B cell (primary cell): Measurements from ENCODE around the gene CISD2. TPM values are rescaled to one million over a fixed set of nuclear protein-coding genes. Genes with fewer than 3 reads are reported as not detected.

Experiments used
- ATAC-seq: fragments of 200-7000 bp; cut with Tn5 transposase; one replicate; pipeline ENCODE4 v1.10.0; 2021; ENCODE audit warnings: low read depth, mild to moderate bottlenecking, moderate number of reproducible peaks, moderate library complexity
- CTCF ChIA-PET: fragments of 350-600 bp; sonication (Branson Sonifier 250); formaldehyde crosslinking; loops from one replicate; lab custom pipeline; 2021; ENCODE audit warnings: antibody characterized with exemption, inconsistent platforms; lab: Charles Lee
- POLR2A ChIA-PET: fragments of 350-600 bp; sonication (Branson Sonifier 250); formaldehyde crosslinking; loops from one replicate; lab custom pipeline; 2021; ENCODE audit warnings: antibody characterized with exemption; lab: Charles Lee
- DNase-seq: peaks from one replicate; pipeline ENCODE4 v3.0.0; 2013
- H2AFZ ChIP-seq: 2 replicates; pipeline ENCODE4 v1.6.1; 2012; ENCODE audit warnings: mild to moderate bottlenecking, low read depth, low read length; ENCODE audit not compliant: insufficient read depth, poor library complexity, severe bottlenecking
- H3K27ac ChIP-seq, 2 donors: 1 replicate in 1 of 2; 2 replicates in 1 of 2; pipeline ENCODE4 v1.5.1; 2012 to 2013; ENCODE audit warnings: low read length in 2 of 2, mild to moderate bottlenecking in 2 of 2, moderate library complexity in 1 of 2
- H3K27me3 ChIP-seq, 4 experiments: fragments of 200-600 bp in 1 of 4; sonication (generic) in 1 of 4; replicated peaks in 1 of 4; 1 replicate in 2 of 4; 2 replicates in 2 of 4; pipeline versions ENCODE4 v1.6.1 to v1.7.0; 2013 to 2016; ENCODE audit warnings: low read length in 3 of 4, mild to moderate bottlenecking in 2 of 4, mixed read lengths in 1 of 4, moderate library complexity in 1 of 4; ENCODE audit not compliant: insufficient read depth in 4 of 4, control insufficient read depth in 3 of 4; ENCODE audit errors: control extremely low read depth in 1 of 4
- H3K36me3 ChIP-seq, 2 experiments: replicated peaks in 1 of 2; 1 replicate in 1 of 2; 2 replicates in 1 of 2; pipeline versions ENCODE4 v1.6.1 to v1.7.1; 2013; ENCODE audit warnings: low read length in 1 of 2; ENCODE audit not compliant: insufficient read depth in 2 of 2, control insufficient read depth in 1 of 2; ENCODE audit errors: control extremely low read depth in 1 of 2, extremely low read depth in 1 of 2
- H3K4me1 ChIP-seq, 2 donors: fragments of 200-600 bp in 1 of 2; sonication (generic) in 1 of 2; 1 replicate in 1 of 2; 2 replicates in 1 of 2; pipeline versions ENCODE4 v1.5.1 to v1.6.1; 2013 to 2017; ENCODE audit warnings: low read length in 2 of 2; ENCODE audit not compliant: control insufficient read depth in 2 of 2, insufficient read depth in 2 of 2
- H3K4me2 ChIP-seq: replicated peaks from 2 replicates; pipeline ENCODE3; 2012; ENCODE audit warnings: mild to moderate bottlenecking, low read depth, low read length; ENCODE audit not compliant: poor library complexity, severe bottlenecking
- H3K4me3 ChIP-seq, 5 experiments: fragments of 200-600 bp in 1 of 5; sonication (generic) in 1 of 5; 1 replicate in 3 of 5; 2 replicates in 2 of 5; pipeline versions ENCODE4 v1.5.1 to v1.7.0; 2011 to 2016; ENCODE audit warnings: low read length in 4 of 5, mild to moderate bottlenecking in 4 of 5, low read depth in 2 of 5, control low read depth in 1 of 5, moderate library complexity in 1 of 5; ENCODE audit not compliant: insufficient read depth in 1 of 5; ENCODE audit errors: control extremely low read depth in 1 of 5, extremely low read depth in 1 of 5
- H3K79me2 ChIP-seq: fragments of 200-600 bp; sonication (generic); one replicate; pipeline ENCODE4 v1.6.0; 2016; ENCODE audit warnings: low read length; ENCODE audit not compliant: control insufficient read depth, insufficient read depth
- H3K9ac ChIP-seq: fragments of 200-600 bp; sonication (generic); 2 replicates; pipeline ENCODE4 v1.6.1; 2017; ENCODE audit warnings: mild to moderate bottlenecking, low read length, moderate library complexity
- H3K9me3 ChIP-seq, 3 donors: one replicate each; pipeline versions ENCODE4 v1.6.1 to v1.7.1; 2013; ENCODE audit warnings: low read length in 2 of 3; ENCODE audit not compliant: control insufficient read depth in 2 of 3, insufficient read depth in 1 of 3; ENCODE audit errors: control extremely low read depth in 1 of 3
- H4K20me1 ChIP-seq: 2 replicates; pipeline ENCODE4 v1.6.0; 2012; ENCODE audit warnings: mild to moderate bottlenecking, low read length; ENCODE audit not compliant: insufficient read depth, control insufficient read depth, poor library complexity, severe bottlenecking
- H3K27ac Mint-ChIP-seq: one replicate; pipeline ENCODE4 v1.8.0; 2021; ENCODE audit warnings: mixed read lengths
- H3K27me3 Mint-ChIP-seq: one replicate; pipeline ENCODE4 v1.8.0; 2021; ENCODE audit warnings: mixed read lengths
- H3K4me1 Mint-ChIP-seq: one replicate; pipeline ENCODE4 v1.8.0; 2021; ENCODE audit warnings: mixed read lengths
- H3K4me3 Mint-ChIP-seq: one replicate; pipeline ENCODE4 v1.8.0; 2021; ENCODE audit warnings: mixed read lengths
- H3K9me3 Mint-ChIP-seq: one replicate; pipeline ENCODE4 v1.8.0; 2022; ENCODE audit warnings: mixed read lengths; ENCODE audit not compliant: insufficient read depth
- CTCF ChIP-seq: fragments of 200-600 bp; IDR thresholded peaks from one replicate; pipeline ENCODE4 v1.8.0; 2022; ENCODE audit warnings: antibody characterized with exemption, mild to moderate bottlenecking
- EZH2 ChIP-seq: IDR thresholded peaks from 2 replicates; pipeline ENCODE4 v1.6.1; 2012; ENCODE audit warnings: borderline replicate concordance, low read depth, mild to moderate bottlenecking, moderate library complexity, low read length; ENCODE audit not compliant: insufficient read depth, poor library complexity, severe bottlenecking
- WGBS: methylation state at CpG from one replicate; pipeline ENCODE4 v1.1.5; 2013; ENCODE audit warnings: missing lambda C conversion rate; ENCODE audit not compliant: insufficient coverage; 5-methylcytosine and 5-hydroxymethylcytosine counted together
- intact Hi-C: fragments of 100-400 bp; cut with micrococcal nuclease; formaldehyde crosslinking; loops from one replicate; pipeline ENCODE4 v1.10.0; 2022
- polyA plus RNA-seq: library from polyadenylated mRNA; depleted of rRNA; stranded (reverse); fragments of >200 nt; gene quantifications from 2 replicates; pipeline ENCODE4 v1.2.3, GENCODE V29; 2012
- total RNA-seq, 2 donors: library from RNA; stranded (reverse); fragments of 120-200 nt in 1 of 2; gene quantifications; 1 replicate in 1 of 2; 2 replicates in 1 of 2; pipeline versions ENCODE4 v1.2.3 to v1.2.4, GENCODE V29; 2013 to 2022

Gene CISD2
- total and polyA plus RNA-seq, 2 donors (not counting 1 experiment from before 2014, with no cell fraction given) = 5.0 to 16.0 TPM

- Mint-ChIP-seq H3K9me3 (no peaks in the 10 kb centered on the region), H3K27me3 (no peaks in the 10 kb centered on the region), H3K4me3 (peak overlapping the region; percentile 76), H3K27ac (no peak overlapping the region), H3K4me1 (peaks cover 59% of the 10 kb centered on the region)
- Histone ChIP-seq H3K4me1 (peaks cover 45 to 60% of the 10 kb centered on the region in 2 donors), H3K27me3 (no peaks in the 10 kb centered on the region), H3K9me3 (no peaks in the 10 kb centered on the region), H2AFZ (no peak overlapping the region), H3K4me3 (peak overlapping the region in 3 of 5 experiments; percentile 15 to 99 (median 96)), H3K79me2 (peaks cover 81% of the 10 kb centered on the region), H3K9ac (peak overlapping the region; percentile 20), H4K20me1 (peaks cover 75% of the 10 kb centered on the region), H3K27ac (peak overlapping the region in 1 of 2 donors; percentile 52), H3K4me2 (peak overlapping the region; percentile 87), H3K36me3 (peaks cover 4 to 36% of the 10 kb centered on the region in 2 experiments)
- ChIA-PET POLR2A (no interaction called here), CTCF (interaction anchor here (0.6 to 1.9 kb wide), 4 partner anchors 8 to 393 kb away, joined by 3 to 5 read pairs (median 4); no protein-coding TSS in a partner anchor)
- DNase-seq = no peak
- WGBS = no CpG with 5 or more reads among the region's 4 CpGs
- intact Hi-C loops = loop anchor here (2.0 kb wide), 1 partner anchor 15 kb away; no protein-coding TSS in a partner anchor
- ATAC-seq = no peak
- TF ChIP-seq CTCF (no peak), EZH2 (no peak)
Observed at GRCh38 chr4:102823897-102824296, 44.9 kb upstream of the CISD2 start.

GRCh38 chr4:102824398-102824797 is 44.4 kb upstream of the CISD2 start:
- no peak overlapping the region for H3K27ac Mint-ChIP-seq
- no peaks in the 10 kb centered on the region for H3K27me3 Mint-ChIP-seq
- Histone ChIP-seq H3K27me3 (no peaks in the 10 kb centered on the region), H3K4me1 (peaks cover 44 to 61% of the 10 kb centered on the region in 2 donors), H3K27ac (peak overlapping the region; percentile 100), H3K4me2 (peak overlapping the region; percentile 87), H3K9ac (peak overlapping the region; percentile 100), H3K4me3 (peak overlapping the region; percentile 96 to 100 (median 98)), H2AFZ (no peak overlapping the region), H3K36me3 (peaks cover 4 to 34% of the 10 kb centered on the region in 2 experiments), H3K79me2 (peaks cover 80% of the 10 kb centered on the region), H4K20me1 (peaks cover 70% of the 10 kb centered on the region), H3K9me3 (no peaks in the 10 kb centered on the region)
- ATAC-seq (no peak), DNase-seq (no peak)
- peaks cover 62% of the 10 kb centered on the region for H3K4me1 Mint-ChIP-seq
- ChIA-PET POLR2A (no interaction called here), CTCF (interaction anchor here (0.7 to 1.9 kb wide), 3 partner anchors 8 to 267 kb away, joined by 3 to 5 read pairs (median 4); no protein-coding TSS in a partner anchor)
- intact Hi-C loops = loop anchor here (2.0 kb wide), 1 partner anchor 16 kb away; no protein-coding TSS in a partner anchor
- no peaks in the 10 kb centered on the region for H3K9me3 Mint-ChIP-seq
- no peak overlapping the region for H3K4me3 Mint-ChIP-seq
- TF ChIP-seq CTCF = no peak
- TF ChIP-seq EZH2 = no peak
- 33% methylated on average over 1 of the region's 2 CpGs for WGBS
